8988T (cell line): ENCODE measurements around the gene SNX7.

Source experiments
- DNase-seq: peaks from one replicate; pipeline ENCODE4 v3.0.0; 2011

Gene SNX7

DNA sequence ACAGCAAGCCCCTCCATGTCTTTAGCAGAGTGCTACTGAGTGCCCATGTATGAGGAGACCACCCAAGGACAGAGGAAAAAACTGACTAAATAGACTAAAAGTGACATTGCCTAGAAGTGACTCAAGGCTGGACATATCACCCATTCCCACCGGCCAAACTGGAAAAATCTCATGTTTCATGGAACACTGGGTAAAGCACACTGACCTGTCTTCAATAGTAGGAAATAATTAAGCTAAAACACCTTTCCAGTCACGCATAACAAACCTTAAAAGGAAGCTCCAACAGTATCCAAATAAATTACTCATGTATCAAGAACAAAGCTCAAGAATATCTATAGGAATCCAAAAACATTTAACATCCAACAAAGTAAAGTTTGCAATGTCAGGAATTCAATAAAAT lies 120.4 kb downstream of the SNX7 start:
- no peak for DNase-seq

DNA sequence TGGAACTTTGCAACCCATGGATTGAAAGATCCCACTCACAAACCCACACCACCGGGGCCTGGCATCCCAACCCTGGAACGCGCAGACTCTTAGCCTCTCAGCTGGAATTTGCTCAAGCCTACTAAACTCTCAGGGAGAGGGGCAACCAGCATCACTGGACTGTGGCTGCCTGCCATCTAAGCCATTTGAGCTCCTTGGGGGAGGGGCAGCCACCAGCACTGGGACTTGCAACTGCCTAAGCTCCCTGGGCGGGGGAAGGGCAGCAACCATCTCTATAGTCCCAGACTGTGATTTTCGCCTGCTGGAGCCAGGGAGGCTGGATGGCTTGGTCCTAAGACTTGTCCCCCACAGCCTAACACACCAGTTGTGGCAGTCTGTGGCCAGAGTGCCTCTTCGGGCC lies 122.3 kb downstream of the SNX7 start:
- DNase-seq = no peak

DNA sequence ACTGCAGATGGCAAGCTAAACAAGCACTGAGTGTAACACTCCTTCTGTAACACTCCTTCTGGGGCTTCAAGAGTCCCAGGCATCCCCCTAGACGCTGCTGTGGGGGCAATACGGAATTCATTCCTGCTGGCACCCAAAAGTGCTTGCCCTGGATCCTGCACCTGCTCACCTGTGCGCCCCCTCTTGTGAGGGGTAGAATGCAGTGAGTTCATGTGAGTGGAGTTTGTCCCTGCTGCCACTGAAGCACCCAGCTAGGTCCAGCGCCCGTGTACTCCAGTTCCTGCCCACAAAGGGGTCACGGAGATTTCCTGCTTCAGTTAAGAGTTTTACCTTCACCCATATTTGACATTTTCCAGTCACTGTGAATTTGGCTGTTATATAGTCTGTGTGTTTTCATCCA lies 130.0 kb downstream of the SNX7 start:
- no peak for DNase-seq

DNA sequence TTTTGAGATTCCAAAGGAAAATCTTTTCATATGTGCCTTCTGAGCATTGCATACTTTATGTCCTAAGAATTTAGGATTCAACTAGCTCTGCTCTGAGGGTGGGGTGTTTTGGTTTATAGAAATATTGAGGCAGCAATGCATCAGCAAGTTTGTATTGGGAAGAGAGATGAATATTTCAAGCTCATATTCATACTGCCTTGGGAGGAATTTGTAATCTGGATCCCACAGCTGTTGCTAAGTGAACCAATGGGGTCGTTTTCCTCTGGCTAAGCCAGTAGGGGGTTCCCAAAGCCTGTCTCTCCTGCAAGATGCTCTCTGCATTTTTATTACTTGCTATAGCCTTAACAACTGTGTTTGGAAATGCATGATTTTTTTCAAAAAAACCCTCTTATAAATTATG lies 130.6 kb downstream of the SNX7 start:
- DNase-seq = no peak

DNA sequence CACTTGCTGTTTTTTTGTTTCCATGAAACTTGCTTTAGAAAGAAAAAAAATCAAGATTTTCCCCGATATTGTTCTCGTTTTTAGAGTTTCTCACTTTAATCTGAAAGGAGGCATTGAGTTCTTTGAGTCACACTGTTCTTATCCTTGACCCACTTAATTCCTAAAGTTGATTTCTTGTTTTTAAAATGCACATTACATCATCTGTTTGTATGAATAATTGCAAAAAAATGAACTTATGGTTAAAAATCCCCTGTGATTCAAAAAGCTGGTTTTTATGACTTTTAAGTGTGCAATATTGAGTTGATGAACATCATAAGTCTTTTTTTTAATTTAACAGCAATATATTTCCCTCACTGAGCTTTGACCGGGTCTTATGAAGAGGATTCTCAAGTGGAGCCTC lies 131.6 kb downstream of the SNX7 start:
- DNase-seq = no peak

DNA sequence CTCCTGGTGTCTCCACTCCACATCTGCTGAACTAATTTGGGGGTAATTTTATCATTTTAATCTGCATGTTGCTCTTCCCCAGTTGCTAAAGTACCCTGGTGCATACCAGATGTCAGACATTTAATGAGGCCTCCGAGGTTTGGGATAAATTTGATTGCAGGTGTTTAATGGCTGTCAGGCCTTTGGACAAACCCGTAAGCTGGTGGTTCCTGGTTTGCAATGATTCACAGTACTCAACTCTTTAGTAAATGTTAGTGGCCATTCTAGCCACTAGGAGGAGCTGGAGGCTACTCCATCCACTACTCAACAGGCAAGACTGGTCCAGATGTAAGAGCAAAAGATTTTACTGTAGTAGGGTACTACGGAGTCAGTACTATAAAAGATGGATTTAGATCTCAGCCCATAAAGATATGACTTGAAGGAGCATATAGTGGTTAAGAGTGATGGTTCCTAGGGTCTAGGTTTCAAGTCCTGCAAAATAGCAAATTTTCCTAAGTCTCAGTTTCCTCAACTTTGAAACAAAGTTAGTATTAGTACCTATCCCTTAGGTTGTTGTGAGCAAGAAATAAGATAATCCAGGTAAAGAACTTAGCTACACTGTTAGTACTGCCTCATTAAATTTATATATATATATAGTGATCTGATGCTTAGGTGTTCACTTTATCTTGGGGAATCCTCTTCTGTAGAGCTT lies 132.8 kb downstream of the SNX7 start:
- peak; percentile 17 for DNase-seq

DNA sequence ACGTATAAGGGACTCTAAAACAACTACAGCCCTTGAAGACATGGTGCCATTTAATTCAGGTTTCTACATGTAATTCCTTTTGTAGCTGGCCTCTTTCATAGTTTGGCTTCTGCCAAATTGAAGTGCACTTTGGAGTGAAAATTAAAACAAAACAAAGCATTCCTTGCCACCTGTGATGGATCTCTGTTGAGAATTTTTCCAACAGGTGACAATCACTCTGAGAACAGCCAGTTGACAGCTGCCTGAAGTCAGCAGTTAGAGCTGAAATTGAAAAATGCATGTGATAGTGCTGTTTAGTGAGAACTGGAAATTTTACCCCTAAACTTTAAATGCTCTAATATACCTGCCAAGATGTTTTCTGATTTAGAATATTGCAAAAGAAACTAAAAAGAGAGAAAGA lies 134.5 kb downstream of the SNX7 start:
- DNase-seq = no peak

DNA sequence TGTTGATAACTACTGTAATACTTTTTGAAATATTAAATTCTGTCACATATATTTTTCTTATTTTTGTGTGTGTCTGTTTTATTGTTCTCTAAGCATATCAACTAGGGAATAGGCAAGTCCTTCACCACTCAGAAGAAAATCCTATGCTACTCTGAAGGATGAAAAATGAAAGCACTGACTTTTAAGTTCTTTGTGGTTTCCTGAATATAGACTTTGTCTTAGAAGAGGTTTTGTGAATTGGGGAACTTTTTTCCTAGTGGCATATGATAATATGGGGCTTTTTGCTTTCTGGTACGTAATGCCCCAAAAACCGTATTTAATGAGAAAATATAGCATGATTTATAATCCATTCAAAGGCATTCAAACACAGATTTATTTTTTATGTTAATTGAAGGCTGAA lies 136.0 kb downstream of the SNX7 start:
- no peak for DNase-seq
